K562 (cell line): ENCODE results near the gene VILL. TPM values are rescaled to one million over a fixed set of nuclear protein-coding genes. Genes with fewer than 3 reads are reported as not detected.

ENCODE experiments used
- ATAC-seq: fragments of 200-7000 bp; cut with Tn5 transposase; 3 replicates; pipeline ENCODE4 v1.9.1; 2020; ENCODE audit warnings: moderate library complexity
- BruUV-seq: library from RNA; stranded (reverse); fragments of 400-500 nt; replicated peaks from 2 replicates; lab custom pipeline; 2021; lab: Mats Ljungman, UMichigan
- CTCF ChIA-PET: fragments of 300-600 bp; formaldehyde crosslinking; extraction: SDS; loops from one replicate; lab custom pipeline; 2021; ENCODE audit warnings: low intra/inter-chr PET ratio; lab: Yijun Ruan, JAX
- POLR2A ChIA-PET: fragments of 300-600, 350-650 bp; sonication (Branson Sonifier 250); formaldehyde crosslinking; extraction: SDS; loops from one replicate; lab custom pipeline; 2021; ENCODE audit warnings: antibody characterized with exemption, inconsistent platforms; lab: Yijun Ruan, JAX
- DNase-seq, 4 experiments: peaks; one replicate each; pipeline versions ENCODE4 v3.0.0 to v3.0.0-alpha.2; 2011 to 2018; ENCODE audit warnings: low spot score in 3 of 4, mixed read lengths in 3 of 4; ENCODE audit errors: extremely low read depth in 1 of 4
- FAIRE-seq: peaks from 2 replicates; lab custom pipeline; 2011; peaks lifted over from hg19 to GRCh38; lab: Jason Lieb, UNC
- H2AFZ ChIP-seq: 2 replicates; pipeline ENCODE4 v1.6.0; 2011; ENCODE audit warnings: low read depth, low read length, control low read depth, inconsistent platforms
- H3K27ac ChIP-seq: fragments of 200-600 bp; 3 replicates; pipeline ENCODE4 v1.8.0; 2011; ENCODE audit warnings: low read depth, mild to moderate bottlenecking, control low read depth, inconsistent platforms, low read length, moderate library complexity, mixed read lengths; ENCODE audit errors: extremely low read depth
- H3K27me3 ChIP-seq, 2 experiments: fragments of 300-600 bp in 1 of 2; 2 replicates in 1 of 2; 3 replicates in 1 of 2; pipeline versions ENCODE4 v1.6.0 to v1.8.0; 2011; ENCODE audit warnings: inconsistent platforms in 2 of 2, low read length in 2 of 2, mild to moderate bottlenecking in 1 of 2, mixed read lengths in 1 of 2, moderate library complexity in 1 of 2; ENCODE audit not compliant: control insufficient read depth in 2 of 2, insufficient read depth in 2 of 2
- H3K36me3 ChIP-seq: fragments of 300-600 bp; 3 replicates; pipeline ENCODE4 v1.8.0; 2011; ENCODE audit warnings: mild to moderate bottlenecking, low read length, inconsistent platforms; ENCODE audit not compliant: control insufficient read depth, insufficient read depth
- H3K4me1 ChIP-seq, 2 experiments: fragments of 200-600 bp in 1 of 2; replicated peaks in 1 of 2; 2 replicates in 1 of 2; 3 replicates in 1 of 2; pipeline versions ENCODE4 v1.5.1 to v1.8.0; 2011; ENCODE audit warnings: inconsistent platforms in 2 of 2, low read length in 2 of 2, mild to moderate bottlenecking in 1 of 2, mixed read lengths in 1 of 2, moderate library complexity in 1 of 2; ENCODE audit not compliant: control insufficient read depth in 2 of 2, insufficient read depth in 2 of 2
- H3K4me2 ChIP-seq: 2 replicates; pipeline ENCODE4 v1.6.1; 2011; ENCODE audit warnings: low read length, control low read depth, inconsistent platforms, mixed read lengths; ENCODE audit not compliant: insufficient read depth
- H3K4me3 ChIP-seq: fragments of 200-600 bp; sonication (generic), shearing (Covaris generic); 2 replicates; pipeline ENCODE4 v1.5.1; 2016; ENCODE audit warnings: control low read depth, inconsistent platforms
- H3K79me2 ChIP-seq: fragments of 200-600 bp; 3 replicates; pipeline ENCODE4 v1.8.0; 2011; ENCODE audit warnings: low read length, inconsistent platforms; ENCODE audit not compliant: control insufficient read depth, insufficient read depth
- H3K9ac ChIP-seq, 2 experiments: 2 replicates each; pipeline versions ENCODE4 v1.6.0 to v1.6.1; 2011; ENCODE audit warnings: low read depth in 2 of 2, low read length in 2 of 2, control low read depth in 1 of 2, inconsistent platforms in 1 of 2, mild to moderate bottlenecking in 1 of 2, mixed read lengths in 1 of 2; ENCODE audit not compliant: insufficient read depth in 1 of 2
- H3K9me1 ChIP-seq: one replicate; pipeline ENCODE4 v1.6.0; 2011; ENCODE audit warnings: inconsistent platforms, mild to moderate bottlenecking, low read length, moderate library complexity; ENCODE audit not compliant: control insufficient read depth, insufficient read depth
- H3K9me3 ChIP-seq: replicated peaks from 2 replicates; pipeline ENCODE4 v1.5.1; 2011; ENCODE audit warnings: low read depth, low read length, inconsistent platforms; ENCODE audit not compliant: control insufficient read depth, insufficient read depth
- H4K20me1 ChIP-seq: replicated peaks from 2 replicates; pipeline ENCODE4 v1.6.1; 2011; ENCODE audit warnings: low read length, inconsistent platforms, mixed read lengths; ENCODE audit not compliant: control insufficient read depth, insufficient read depth
- DIDO1 ChIP-seq: fragments of 450-650 bp; IDR thresholded peaks from 2 replicates; pipeline ENCODE4 v1.6.1; 2016; ENCODE audit warnings: low read depth, missing biosample characterization, missing genetic modification characterization
- ERF ChIP-seq: fragments of 450-650 bp; formaldehyde crosslinking; IDR thresholded peaks from 2 replicates; pipeline ENCODE4 v1.4.0; 2020; ENCODE audit warnings: mild to moderate bottlenecking, mixed read lengths
- HNRNPH1 ChIP-seq: fragments of 200-400 bp; formaldehyde crosslinking; optimal IDR thresholded peaks from 2 replicates; pipeline ENCODE3; 2017; ENCODE audit warnings: low read depth, mild to moderate bottlenecking, low read length, moderate library complexity
- IFI16 ChIP-seq: fragments of 250-450 bp; sonication (Bioruptor Pico); IDR thresholded peaks from 2 replicates; pipeline ENCODE4 v2.1.2; 2022; ENCODE audit warnings: mild to moderate bottlenecking, inconsistent platforms
- MYNN ChIP-seq, 2 experiments: sonication (generic); formaldehyde crosslinking in 1 of 2; IDR thresholded peaks; 2 replicates each; pipeline versions ENCODE4 v1.5.0 to v1.6.1; 2016 to 2020; ENCODE audit warnings: antibody characterized with exemption in 1 of 2, missing genetic modification reagents in 1 of 2
- PHB2 ChIP-seq: fragments of 450-650 bp; IDR thresholded peaks from 2 replicates; pipeline ENCODE4 v1.6.1; 2017; ENCODE audit warnings: low read depth
- PTTG1 ChIP-seq: fragments of 450-650 bp; IDR thresholded peaks from 2 replicates; pipeline ENCODE4 v1.6.1; 2016; ENCODE audit warnings: low read depth, mild to moderate bottlenecking, missing genetic modification characterization, missing compliant biosample characterization
- PURB ChIP-seq: sonication (generic); formaldehyde crosslinking; IDR thresholded peaks from 2 replicates; pipeline ENCODE4 v1.9.0; 2021; ENCODE audit warnings: low read depth, mild to moderate bottlenecking, missing genetic modification reagents
- RBM15 ChIP-seq: fragments of 200-400 bp; formaldehyde crosslinking; IDR thresholded peaks from 2 replicates; pipeline ENCODE4 v1.6.1; 2018; ENCODE audit warnings: mild to moderate bottlenecking, low read length, moderate library complexity; ENCODE audit not compliant: insufficient read depth
- TGIF2 ChIP-seq: sonication (generic); formaldehyde crosslinking; IDR thresholded peaks from 2 replicates; pipeline ENCODE4 v1.8.1; 2022; ENCODE audit warnings: mild to moderate bottlenecking, missing genetic modification reagents, moderate library complexity
- U2AF1 ChIP-seq: fragments of 200-400 bp; formaldehyde crosslinking; optimal IDR thresholded peaks from 2 replicates; pipeline ENCODE3; 2017; ENCODE audit warnings: mild to moderate bottlenecking, low read depth, low read length, moderate library complexity
- ZNF586 ChIP-seq: fragments of 450-650 bp; formaldehyde crosslinking; conservative IDR thresholded peaks from 2 replicates; pipeline ENCODE4 v1.4.0; 2020; ENCODE audit warnings: mild to moderate bottlenecking, moderate library complexity
- WGBS: fragments of 100-300 bp; shearing (Covaris generic); methylation state at CpG from one replicate; pipeline ENCODE4 v1.1.6; 2016; ENCODE audit warnings: low coverage, mixed read lengths; ENCODE audit not compliant: insufficient coverage; ENCODE audit errors: missing lambda C conversion rate; 5-methylcytosine and 5-hydroxymethylcytosine counted together
- in situ Hi-C: fragments of 300-500 bp; cut with MboI; formaldehyde crosslinking; loops from 4 replicates; pipeline ENCODE4 v1.15.0; 2018; ENCODE audit warnings: inconsistent platforms, mixed read lengths
- intact Hi-C: fragments of 100-400 bp; cut with micrococcal nuclease; formaldehyde crosslinking; loops from 2 replicates; pipeline ENCODE4 v1.14.2; 2022
- polyA plus RNA-seq, 8 experiments: library from polyadenylated mRNA; depleted of rRNA in 4 of 8; stranded (reverse) in 5 of 8; unstranded in 3 of 8; fragments of >200 nt; fragmentation: Nextera tagmentation in 2 of 8; fragmentation: Illumina TruSeq in 1 of 8; extraction: Ambion mirVana in 2 of 8; extraction: Trizol in 1 of 8; gene quantifications; 2 replicates each; pipeline versions ENCODE4 v1.2.1 to v1.2.3, GENCODE V29; 2011 to 2014; ENCODE audit warnings: inconsistent platforms in 1 of 8, missing spikeins in 1 of 8
- total RNA-seq, 7 experiments: library from RNA; depleted of rRNA in 6 of 7; stranded (reverse); fragments of >200 nt in 6 of 7; fragmentation: Illumina TruSeq in 2 of 7; extraction: Trizol in 2 of 7; gene quantifications; 2 replicates each; pipeline versions ENCODE4 v1.2.1 to v1.2.3, GENCODE V29; 2011 to 2021; ENCODE audit warnings: low replicate concordance in 1 of 7
- TF ChIP-seq, protein P1 (sequence below): fragments of 450-650 bp; IDR thresholded peaks from 2 replicates; pipeline ENCODE4 v1.6.1; 2018; ENCODE audit not compliant: partially characterized antibody

VILL gene
- total and polyA plus RNA-seq, 9 of the 15 experiments (the other 6 are each of a cell fraction or from before 2014, with no cell fraction given), result 0.11 to 16.0 (median 8.8) TPM

DNA sequence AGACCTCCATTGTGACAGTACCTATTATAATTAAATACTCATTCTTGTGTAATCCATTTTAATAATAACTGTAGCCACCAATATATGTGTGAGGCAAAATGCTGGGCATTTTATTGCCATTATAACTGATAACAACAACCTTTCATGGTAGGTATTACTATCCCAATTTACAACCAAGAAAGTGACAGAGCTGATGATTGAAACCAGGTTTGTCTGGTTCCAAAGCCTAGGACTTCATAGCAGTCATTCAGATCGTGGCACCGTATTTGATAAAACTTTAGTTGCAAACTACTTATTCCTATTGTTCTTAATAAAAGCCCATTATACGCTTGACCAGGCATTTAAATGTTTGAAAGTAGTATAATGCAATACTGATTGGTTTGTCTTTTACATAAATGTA is 26.4 kb upstream of the VILL start (continued):
- no peak for TF ChIP-seq RBM15
- TF ChIP-seq, protein P1, sequence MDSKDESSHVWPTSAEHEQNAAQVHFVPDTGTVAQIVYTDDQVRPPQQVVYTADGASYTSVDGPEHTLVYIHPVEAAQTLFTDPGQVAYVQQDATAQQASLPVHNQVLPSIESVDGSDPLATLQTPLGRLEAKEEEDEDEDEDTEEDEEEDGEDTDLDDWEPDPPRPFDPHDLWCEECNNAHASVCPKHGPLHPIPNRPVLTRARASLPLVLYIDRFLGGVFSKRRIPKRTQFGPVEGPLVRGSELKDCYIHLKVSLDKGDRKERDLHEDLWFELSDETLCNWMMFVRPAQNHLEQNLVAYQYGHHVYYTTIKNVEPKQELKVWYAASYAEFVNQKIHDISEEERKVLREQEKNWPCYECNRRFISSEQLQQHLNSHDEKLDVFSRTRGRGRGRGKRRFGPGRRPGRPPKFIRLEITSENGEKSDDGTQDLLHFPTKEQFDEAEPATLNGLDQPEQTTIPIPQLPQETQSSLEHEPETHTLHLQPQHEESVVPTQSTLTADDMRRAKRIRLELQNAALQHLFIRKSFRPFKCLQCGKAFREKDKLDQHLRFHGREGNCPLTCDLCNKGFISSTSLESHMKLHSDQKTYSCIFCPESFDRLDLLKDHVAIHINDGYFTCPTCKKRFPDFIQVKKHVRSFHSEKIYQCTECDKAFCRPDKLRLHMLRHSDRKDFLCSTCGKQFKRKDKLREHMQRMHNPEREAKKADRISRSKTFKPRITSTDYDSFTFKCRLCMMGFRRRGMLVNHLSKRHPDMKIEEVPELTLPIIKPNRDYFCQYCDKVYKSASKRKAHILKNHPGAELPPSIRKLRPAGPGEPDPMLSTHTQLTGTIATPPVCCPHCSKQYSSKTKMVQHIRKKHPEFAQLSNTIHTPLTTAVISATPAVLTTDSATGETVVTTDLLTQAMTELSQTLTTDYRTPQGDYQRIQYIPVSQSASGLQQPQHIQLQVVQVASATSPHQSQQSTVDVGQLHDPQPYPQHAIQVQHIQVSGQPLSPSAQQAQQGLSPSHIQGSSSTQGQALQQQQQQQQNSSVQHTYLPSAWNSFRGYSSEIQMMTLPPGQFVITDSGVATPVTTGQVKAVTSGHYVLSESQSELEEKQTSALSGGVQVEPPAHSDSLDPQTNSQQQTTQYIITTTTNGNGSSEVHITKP, result no peak
- TF ChIP-seq DIDO1 (tag), result no peak

GRCh38 chr3:37964716-37965115 is 25.9 kb upstream of the VILL start:
- in situ Hi-C loops (no loop called here), intact Hi-C loops (loop anchor here (5.0 to 10.0 kb wide), 2 partner anchors 410 to 1237 kb away; no protein-coding TSS in a partner anchor)
- H3K4me1 ChIP-seq, result peaks cover 0 to 6% of the 10 kb centered on the region in 2 experiments; a peak in 2 of 5 replicates
- H3K4me3 ChIP-seq, result no peak overlapping the region
- TF ChIP-seq PURB (no peak), ZNF586 (CRISPR knock-in tag) (no peak), TGIF2 (CRISPR knock-in tag) (no peak), MYNN (IDR thresholded peaks at IDR 0.05) (no peak), MYNN (CRISPR knock-in tag; IDR thresholded peaks at IDR 0.05) (no peak), IFI16 (CRISPR knock-in tag) (no peak), ERF (CRISPR knock-in tag) (no peak), U2AF1 (no peak), HNRNPH1 (no peak), PHB2 (no peak), PTTG1 (no peak)
- H3K9ac ChIP-seq, result no peak overlapping the region
- H3K9me3 ChIP-seq, result no peaks in the 10 kb centered on the region
- H4K20me1 ChIP-seq, result no peaks in the 10 kb centered on the region
- no peak overlapping the region for H3K4me2 ChIP-seq
- H3K79me2 ChIP-seq, result no peaks in the 10 kb centered on the region
- ATAC-seq (no peak), FAIRE-seq (no peak), DNase-seq (no peak)
- H3K27me3 ChIP-seq, result 0 out of 5 replicates have a peak, but pooled peaks cover 3 to 4% of the 10 kb centered on the region in 2 experiments
- no peaks in the 10 kb centered on the region for H3K36me3 ChIP-seq
- no TSS peak for BruUV-seq
- no peak overlapping the region for H2AFZ ChIP-seq
- no peak overlapping the region for H3K27ac ChIP-seq
- peaks cover 2% of the 10 kb centered on the region for H3K9me1 ChIP-seq
- WGBS, result 0% methylated on average over 1 of the region's 1 CpG
- ChIA-PET POLR2A (interaction anchor here (0.9 kb wide), 2 partner anchors 20 to 26 kb away, joined by 3 read pairs; no protein-coding TSS in a partner anchor), CTCF (no interaction called here)
